PC-9 (cell line): ENCODE data around the gene ATP4B. TPM values are rescaled to one million over a fixed set of nuclear protein-coding genes. Genes with fewer than 3 reads are reported as not detected.

Experiments
- BruUV-seq: library from RNA; stranded (reverse); fragments of 400-500 nt; replicated peaks from 2 replicates; lab custom pipeline; 2021; lab: Mats Ljungman, UMichigan
- CTCF ChIA-PET: fragments of 300-600 bp; sonication (Branson Sonifier 250); formaldehyde crosslinking; loops from one replicate; lab custom pipeline; 2022; ENCODE audit warnings: antibody characterized with exemption; lab: Charles Lee
- POLR2A ChIA-PET: fragments of 300-600 bp; sonication (Branson Sonifier 250); formaldehyde crosslinking; loops from one replicate; lab custom pipeline; 2022; ENCODE audit warnings: antibody characterized with exemption; ENCODE audit not compliant: unreplicated experiment; lab: Charles Lee
- DNase-seq, 2 experiments: peaks; one replicate each; pipeline versions ENCODE4 v3.0.0 to v3.0.0-alpha.2; 2015 to 2022; ENCODE audit warnings: mixed read lengths in 1 of 2
- H2AFZ ChIP-seq: fragments of 200-600 bp; sonication (generic); 2 replicates; pipeline ENCODE4 v1.8.1; 2017; ENCODE audit warnings: antibody characterized with exemption
- H3F3A ChIP-seq: fragments of 200-600 bp; sonication (generic); 2 replicates; pipeline ENCODE4 v1.8.1; 2017; ENCODE audit warnings: antibody characterized with exemption, mild to moderate bottlenecking, low read depth; ENCODE audit not compliant: insufficient read depth
- H3K27ac ChIP-seq: fragments of 200-600 bp; sonication (generic); 2 replicates; pipeline ENCODE4 v1.6.1; 2016; ENCODE audit warnings: mixed run types
- H3K27me3 ChIP-seq: fragments of 200-600 bp; sonication (generic); 2 replicates; pipeline ENCODE4 v1.6.1; 2016; ENCODE audit warnings: low read depth, mixed run types; ENCODE audit not compliant: insufficient read depth
- H3K36me3 ChIP-seq: fragments of 200-600 bp; sonication (generic); 2 replicates; pipeline ENCODE4 v1.6.1; 2016; ENCODE audit warnings: low read depth, mixed run types
- H3K4me1 ChIP-seq: fragments of 200-600 bp; sonication (generic); replicated peaks from 2 replicates; pipeline ENCODE4 v1.6.1; 2016; ENCODE audit warnings: mixed run types; ENCODE audit not compliant: insufficient read depth
- H3K4me2 ChIP-seq: fragments of 200-600 bp; sonication (generic); 2 replicates; pipeline ENCODE4 v1.6.1; 2017; ENCODE audit warnings: mixed run types
- H3K4me3 ChIP-seq: fragments of 200-600 bp; sonication (generic); 2 replicates; pipeline ENCODE4 v1.6.1; 2016; ENCODE audit warnings: mixed run types
- H3K79me2 ChIP-seq: fragments of 200-600 bp; sonication (generic); 2 replicates; pipeline ENCODE4 v1.6.1; 2017; ENCODE audit warnings: low read depth, mixed run types
- H3K9me2 ChIP-seq: fragments of 200-600 bp; sonication (generic); 2 replicates; pipeline ENCODE4 v1.8.1; 2017; ENCODE audit warnings: mild to moderate bottlenecking; ENCODE audit not compliant: insufficient read depth
- H3K9me3 ChIP-seq: fragments of 200-600 bp; sonication (generic); 2 replicates; pipeline ENCODE4 v1.8.1; 2016; ENCODE audit warnings: low read depth; ENCODE audit not compliant: insufficient read depth
- H4K20me1 ChIP-seq: fragments of 200-600 bp; sonication (generic); 2 replicates; pipeline ENCODE4 v1.8.1; 2017; ENCODE audit not compliant: insufficient read depth
- EZH2 ChIP-seq: fragments of 200-600 bp; sonication (generic); IDR thresholded peaks from 2 replicates; pipeline ENCODE4 v1.8.0; 2017; ENCODE audit warnings: antibody characterized with exemption, low read depth
- intact Hi-C: fragments of 100-400 bp; cut with micrococcal nuclease; formaldehyde crosslinking; loops from one replicate; pipeline ENCODE4 v1.10.0; 2022; ENCODE audit not compliant: unreplicated experiment
- total RNA-seq: library from RNA; stranded (reverse); gene quantifications from 2 replicates; pipeline ENCODE4 v1.2.3, GENCODE V29; 2021
- TF ChIP-seq, protein P1 (sequence below): fragments of 200-600 bp; sonication (generic); conservative IDR thresholded peaks from 2 replicates; pipeline ENCODE4 v1.6.1; 2017; ENCODE audit warnings: mixed run types, antibody characterized with exemption, mild to moderate bottlenecking, moderate library complexity

The ATP4B gene
- total RNA-seq, 1 experiment from 2014 or later, result not detected

DNA sequence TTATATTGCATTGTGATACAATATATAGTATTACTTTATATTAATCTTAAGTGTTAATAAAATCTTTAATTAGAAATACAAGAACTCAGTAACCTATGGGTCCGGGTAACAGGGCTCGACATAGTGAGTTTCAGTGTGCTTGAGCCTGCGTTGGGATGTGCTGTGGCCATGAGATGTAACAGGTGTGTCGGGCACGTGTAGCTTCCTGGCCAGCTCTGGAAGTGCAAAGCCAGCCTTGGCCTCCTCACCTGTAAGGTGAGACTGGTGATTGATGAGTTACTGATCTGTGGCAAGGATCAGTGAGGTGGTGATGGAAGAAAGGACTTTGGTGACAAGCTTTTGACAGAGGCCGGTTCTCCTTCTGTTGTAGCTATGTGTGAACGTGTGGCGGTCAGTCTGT lies 19.2 kb downstream of the ATP4B start:
- no TSS peak for BruUV-seq
- H3K4me1 ChIP-seq, result no peaks in the 10 kb centered on the region
- TF ChIP-seq, protein P1, sequence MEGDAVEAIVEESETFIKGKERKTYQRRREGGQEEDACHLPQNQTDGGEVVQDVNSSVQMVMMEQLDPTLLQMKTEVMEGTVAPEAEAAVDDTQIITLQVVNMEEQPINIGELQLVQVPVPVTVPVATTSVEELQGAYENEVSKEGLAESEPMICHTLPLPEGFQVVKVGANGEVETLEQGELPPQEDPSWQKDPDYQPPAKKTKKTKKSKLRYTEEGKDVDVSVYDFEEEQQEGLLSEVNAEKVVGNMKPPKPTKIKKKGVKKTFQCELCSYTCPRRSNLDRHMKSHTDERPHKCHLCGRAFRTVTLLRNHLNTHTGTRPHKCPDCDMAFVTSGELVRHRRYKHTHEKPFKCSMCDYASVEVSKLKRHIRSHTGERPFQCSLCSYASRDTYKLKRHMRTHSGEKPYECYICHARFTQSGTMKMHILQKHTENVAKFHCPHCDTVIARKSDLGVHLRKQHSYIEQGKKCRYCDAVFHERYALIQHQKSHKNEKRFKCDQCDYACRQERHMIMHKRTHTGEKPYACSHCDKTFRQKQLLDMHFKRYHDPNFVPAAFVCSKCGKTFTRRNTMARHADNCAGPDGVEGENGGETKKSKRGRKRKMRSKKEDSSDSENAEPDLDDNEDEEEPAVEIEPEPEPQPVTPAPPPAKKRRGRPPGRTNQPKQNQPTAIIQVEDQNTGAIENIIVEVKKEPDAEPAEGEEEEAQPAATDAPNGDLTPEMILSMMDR, result no peak
- TF ChIP-seq EZH2, result no peak
- ChIA-PET POLR2A (interaction anchor here (0.7 kb wide), 1 partner anchor 49 kb away, joined by 4 read pairs; no protein-coding TSS in a partner anchor), CTCF (no interaction called here)
- no peaks in the 10 kb centered on the region for H3K79me2 ChIP-seq
- H2AFZ ChIP-seq, result no peak overlapping the region
- H3K9me2 ChIP-seq, result no peaks in the 10 kb centered on the region
- H3K27ac ChIP-seq, result no peak overlapping the region
- H3K36me3 ChIP-seq, result peaks cover 53% of the 10 kb centered on the region
- no peak for DNase-seq
- H3K4me2 ChIP-seq, result no peak overlapping the region
- H3K4me3 ChIP-seq, result no peak overlapping the region
- H3K9me3 ChIP-seq, result no peaks in the 10 kb centered on the region
- peaks cover 3% of the 10 kb centered on the region; the same call in 1 of the 2 replicates for H4K20me1 ChIP-seq
- peaks cover 4% of the 10 kb centered on the region; the same call in 1 of the 2 replicates for H3F3A ChIP-seq
- no peaks in the 10 kb centered on the region for H3K27me3 ChIP-seq
- intact Hi-C loops, result no loop called here

DNA sequence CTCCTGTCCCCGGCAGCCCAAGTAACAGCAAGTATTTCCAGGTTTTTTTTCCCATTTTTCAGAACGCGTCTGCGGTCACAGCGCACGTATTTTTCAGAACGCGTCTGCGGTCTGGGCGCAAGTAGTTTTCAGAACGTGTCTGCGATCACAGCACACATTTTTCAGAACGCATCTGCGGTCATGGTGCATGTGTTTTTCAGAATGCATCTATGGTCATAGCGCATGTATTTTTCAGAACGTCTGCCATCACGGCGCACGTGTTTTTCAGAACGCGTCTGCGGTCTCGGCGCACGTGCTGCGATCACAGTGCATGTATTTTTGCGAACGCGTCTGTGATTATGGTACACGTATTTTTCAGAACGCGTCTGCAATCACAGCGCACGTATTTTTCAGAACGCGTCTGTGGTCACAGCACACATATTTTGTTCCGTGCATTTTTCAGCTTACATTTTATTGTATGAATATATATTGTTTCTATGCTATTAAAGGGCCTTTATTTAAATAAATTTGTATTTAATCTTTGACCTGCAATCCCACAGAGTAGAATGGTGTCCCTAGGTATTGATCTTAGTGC lies 19.7 kb downstream of the ATP4B start:
- ChIA-PET CTCF (no interaction called here), POLR2A (no interaction called here)
- H3K36me3 ChIP-seq, result peaks cover 54% of the 10 kb centered on the region
- H3K4me3 ChIP-seq, result no peak overlapping the region
- no peaks in the 10 kb centered on the region for H3K27me3 ChIP-seq
- H3K4me2 ChIP-seq, result no peak overlapping the region
- no peak overlapping the region for H2AFZ ChIP-seq
- H3K4me1 ChIP-seq, result no peaks in the 10 kb centered on the region
- H3K27ac ChIP-seq, result no peak overlapping the region
- H3K79me2 ChIP-seq, result no peaks in the 10 kb centered on the region
- H3F3A ChIP-seq, result peaks cover 4% of the 10 kb centered on the region; the same call in 1 of the 2 replicates
- intact Hi-C loops, result no loop called here
- DNase-seq, result no peak
- TF ChIP-seq, protein P1, result no peak
- no peak for TF ChIP-seq EZH2
- no peaks in the 10 kb centered on the region for H3K9me2 ChIP-seq
- H4K20me1 ChIP-seq, result peaks cover 3% of the 10 kb centered on the region; the same call in 1 of the 2 replicates
- H3K9me3 ChIP-seq, result no peaks in the 10 kb centered on the region
- BruUV-seq, result no TSS peak

DNA sequence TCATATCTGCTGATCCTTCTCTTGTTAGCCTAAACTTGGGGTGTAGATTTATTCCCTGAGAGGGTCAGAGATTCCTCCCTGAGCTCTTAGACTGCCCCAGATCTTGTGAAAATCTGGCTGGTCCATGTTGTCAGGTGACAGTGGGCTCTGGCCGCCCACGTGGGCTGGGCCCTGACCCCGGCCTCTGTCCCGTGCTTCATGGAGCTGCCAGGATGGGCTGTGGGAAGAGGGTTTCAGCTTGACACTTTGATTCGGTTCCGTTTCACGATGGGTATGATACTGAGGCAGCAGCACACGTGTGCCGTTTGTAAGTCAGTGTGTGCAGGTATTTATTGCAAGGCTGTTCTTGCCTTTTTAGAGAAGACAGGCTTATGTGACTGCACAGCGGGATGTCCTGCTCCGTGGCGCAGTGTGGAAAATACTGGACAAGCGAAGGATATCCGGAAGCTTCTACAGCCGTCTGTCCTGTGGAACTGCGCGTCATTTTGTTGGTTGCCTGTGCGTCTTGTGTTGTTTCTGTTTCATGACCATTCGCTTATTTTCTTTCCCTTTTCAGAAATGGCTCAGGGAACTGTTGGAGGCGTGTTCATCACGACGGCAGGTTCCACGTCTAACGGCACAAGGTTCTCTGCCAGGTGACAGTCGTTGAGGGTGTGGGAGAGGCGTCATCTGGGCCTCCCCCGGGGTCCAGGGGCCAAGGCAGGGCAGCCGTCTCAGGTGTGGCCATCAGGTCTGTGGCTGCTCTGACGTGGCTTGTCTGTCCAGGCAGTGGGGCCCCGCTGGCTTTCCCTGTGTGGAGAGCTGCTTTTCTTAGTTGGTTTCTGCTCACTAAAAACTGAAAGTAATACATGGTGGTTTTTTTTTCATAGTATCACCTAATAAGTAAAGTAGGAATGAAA lies 20.5 kb downstream of the ATP4B start:
- Histone ChIP-seq H3K4me3 (no peak overlapping the region), H3K27me3 (no peaks in the 10 kb centered on the region), H3K27ac (no peak overlapping the region), H4K20me1 (peaks cover 3% of the 10 kb centered on the region; the same call in 1 of the 2 replicates), H3K36me3 (peaks cover 50% of the 10 kb centered on the region), H3K4me1 (no peaks in the 10 kb centered on the region), H3F3A (peaks cover 4% of the 10 kb centered on the region; the same call in 1 of the 2 replicates), H3K9me2 (no peaks in the 10 kb centered on the region), H2AFZ (no peak overlapping the region), H3K9me3 (no peaks in the 10 kb centered on the region), H3K79me2 (no peaks in the 10 kb centered on the region), H3K4me2 (no peak overlapping the region)
- no peak for TF ChIP-seq EZH2
- TF ChIP-seq, protein P1, result no peak
- no TSS peak for BruUV-seq
- CTCF ChIA-PET, result no interaction called here
- intact Hi-C loops, result no loop called here
- no peak for DNase-seq
- POLR2A ChIA-PET, result no interaction called here
